Gastrocnemius medialis (tissue), 4 donors: ENCODE data around the gene TMC3.

Source experiments
- POLR2A ChIP-seq, 2 donors: fragments of 450-650 bp; IDR thresholded peaks; one replicate each; pipeline ENCODE4 v1.6.1; 2017; ENCODE audit warnings: antibody characterized with exemption in 2 of 2, mild to moderate bottlenecking in 2 of 2, moderate library complexity in 2 of 2
- TF ChIP-seq, protein P1 (sequence below), 5 experiments: fragments of 450-650 bp in 3 of 5; fragments of 200-600 bp in 2 of 5; sonication (generic) in 2 of 5; IDR thresholded peaks in 4 of 5; conservative IDR thresholded peaks in 1 of 5; 1 replicate in 4 of 5; 2 replicates in 1 of 5; pipeline ENCODE4 v1.5.1; 2016 to 2019; ENCODE audit warnings: antibody characterized with exemption in 5 of 5, mild to moderate bottlenecking in 3 of 5, moderate library complexity in 3 of 5

DNA sequence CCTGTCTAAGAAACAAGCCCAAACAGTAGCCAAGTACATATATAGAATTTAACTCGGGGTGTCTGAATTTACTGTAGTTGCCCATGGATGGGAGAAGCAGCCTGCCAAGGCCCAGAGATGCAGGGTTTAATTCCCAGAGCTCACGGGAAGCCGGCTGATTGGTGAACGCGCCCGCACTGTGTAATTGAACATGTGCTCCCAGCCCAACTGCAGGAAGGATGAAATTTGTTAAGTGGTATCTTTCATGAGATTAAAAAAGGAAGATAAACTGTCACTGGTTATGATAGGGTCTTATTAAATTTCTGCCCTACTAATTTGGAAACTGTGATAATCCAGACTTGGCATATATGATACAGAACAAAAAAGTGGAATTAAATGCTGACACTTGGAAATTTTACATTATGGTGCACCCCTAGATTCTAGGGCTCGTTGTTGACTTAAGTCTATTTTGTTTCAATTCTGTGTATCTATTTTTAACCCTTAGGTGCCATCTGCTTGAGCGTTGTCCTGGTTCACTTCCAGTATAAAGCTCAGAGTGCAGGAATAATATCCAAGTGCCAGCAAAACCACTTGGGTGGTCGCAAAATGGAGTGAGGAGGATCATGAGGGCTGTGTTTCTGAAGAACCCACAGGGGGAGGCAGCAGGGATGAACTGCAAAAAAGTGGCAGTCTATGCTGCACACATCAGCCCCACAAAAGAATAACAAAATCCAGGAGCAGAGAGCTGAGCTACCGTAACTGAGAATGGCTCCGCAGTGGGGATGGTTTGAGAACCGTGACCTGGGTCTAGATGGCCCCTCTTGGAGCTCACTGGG is 13.8 kb upstream of the TMC3 start:
- TF ChIP-seq, protein P1, sequence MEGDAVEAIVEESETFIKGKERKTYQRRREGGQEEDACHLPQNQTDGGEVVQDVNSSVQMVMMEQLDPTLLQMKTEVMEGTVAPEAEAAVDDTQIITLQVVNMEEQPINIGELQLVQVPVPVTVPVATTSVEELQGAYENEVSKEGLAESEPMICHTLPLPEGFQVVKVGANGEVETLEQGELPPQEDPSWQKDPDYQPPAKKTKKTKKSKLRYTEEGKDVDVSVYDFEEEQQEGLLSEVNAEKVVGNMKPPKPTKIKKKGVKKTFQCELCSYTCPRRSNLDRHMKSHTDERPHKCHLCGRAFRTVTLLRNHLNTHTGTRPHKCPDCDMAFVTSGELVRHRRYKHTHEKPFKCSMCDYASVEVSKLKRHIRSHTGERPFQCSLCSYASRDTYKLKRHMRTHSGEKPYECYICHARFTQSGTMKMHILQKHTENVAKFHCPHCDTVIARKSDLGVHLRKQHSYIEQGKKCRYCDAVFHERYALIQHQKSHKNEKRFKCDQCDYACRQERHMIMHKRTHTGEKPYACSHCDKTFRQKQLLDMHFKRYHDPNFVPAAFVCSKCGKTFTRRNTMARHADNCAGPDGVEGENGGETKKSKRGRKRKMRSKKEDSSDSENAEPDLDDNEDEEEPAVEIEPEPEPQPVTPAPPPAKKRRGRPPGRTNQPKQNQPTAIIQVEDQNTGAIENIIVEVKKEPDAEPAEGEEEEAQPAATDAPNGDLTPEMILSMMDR (IDR thresholded peaks at IDR 0.05 in 4 of 5, conservative IDR thresholded peaks at IDR 0.05 in 1 of 5): no peak
- TF ChIP-seq POLR2A (IDR thresholded peaks at IDR 0.05): no peak
